AG09319 (cell line): Measurements from ENCODE around the gene RNASE1.

Experiments
- DNase-seq: peaks from one replicate; pipeline ENCODE4 v3.0.0-alpha.2; 2010; ENCODE audit warnings: low read depth; ENCODE audit errors: extremely low read depth
- CTCF ChIP-seq: IDR thresholded peaks from 2 replicates; pipeline ENCODE4 v1.5.1; 2011; ENCODE audit warnings: low read depth, mild to moderate bottlenecking, inconsistent platforms, low read length, moderate library complexity

RNASE1 gene

GRCh38 chr14:20805485-20805884 is 2.8 kb upstream of the RNASE1 start:
- no peak for DNase-seq
- no peak for TF ChIP-seq CTCF

- no peak for DNase-seq
- no peak for TF ChIP-seq CTCF
Measured at GRCh38 chr14:20803223-20803622, 579 bp upstream of the RNASE1 start.

GRCh38 chr14:20801726-20802125 is 918 bp downstream of the RNASE1 start:
- DNase-seq: no peak
- TF ChIP-seq CTCF: no peak

- no peak for TF ChIP-seq CTCF
- no peak for DNase-seq
Measured at GRCh38 chr14:20799892-20800544, 2.6 kb downstream of the RNASE1 start.

GRCh38 chr14:20799456-20799891 is 3.2 kb downstream of the RNASE1 start:
- DNase-seq: no peak
- no peak for TF ChIP-seq CTCF

- TF ChIP-seq CTCF: no peak
- DNase-seq: no peak
Measured at GRCh38 chr14:20798932-20799331, 3.7 kb downstream of the RNASE1 start.

- DNase-seq: no peak
- TF ChIP-seq CTCF: no peak
Measured at GRCh38 chr14:20798318-20798717, 4.3 kb downstream of the RNASE1 start.
